CD4-positive, alpha-beta T cell (primary cell): ENCODE data around the gene ST14. TPM values are rescaled to one million over a fixed set of nuclear protein-coding genes. Genes with fewer than 3 reads are reported as not detected.
A peak's percentile ranks its signal among the peaks of the same experiment; 100 is the strongest.
"Not testable (repeated sequence)": the region's sequence is repeated elsewhere in the genome, so short reads cannot be mapped to it uniquely, and the experiment has no call there.

ENCODE experiments used
- ATAC-seq: fragments of 200-7000 bp; cut with Tn5 transposase; one replicate; pipeline ENCODE4 v1.10.0; 2022; ENCODE audit warnings: mild to moderate bottlenecking; ENCODE audit not compliant: poor library complexity
- CTCF ChIA-PET: fragments of 350-600 bp; sonication (Branson Sonifier 250); formaldehyde crosslinking; loops from one replicate; lab custom pipeline; 2021; ENCODE audit warnings: antibody characterized with exemption, inconsistent platforms; lab: Charles Lee
- POLR2A ChIA-PET: fragments of 350-600 bp; sonication (Branson Sonifier 250); formaldehyde crosslinking; loops from one replicate; lab custom pipeline; 2021; ENCODE audit warnings: antibody characterized with exemption, inconsistent platforms; lab: Charles Lee
- DNase-seq, 14 experiments: peaks; one replicate each; pipeline ENCODE4 v3.0.0-alpha.2; 2013 to 2020; ENCODE audit warnings: mixed read lengths in 2 of 14
- H3K27ac ChIP-seq, 2 donors: one replicate each; pipeline versions ENCODE4 v1.5.1 to v1.7.0; 2013; ENCODE audit warnings: low read length in 2 of 2, low read depth in 1 of 2, mild to moderate bottlenecking in 1 of 2
- H3K27me3 ChIP-seq, 2 experiments: 1 replicate in 1 of 2; 2 replicates in 1 of 2; pipeline versions ENCODE4 v1.6.1 to v1.7.0; 2013; ENCODE audit warnings: low read length in 2 of 2, control low read depth in 1 of 2, mild to moderate bottlenecking in 1 of 2, moderate library complexity in 1 of 2; ENCODE audit not compliant: insufficient read depth in 2 of 2, control insufficient read depth in 1 of 2
- H3K36me3 ChIP-seq: one replicate; pipeline ENCODE4 v1.6.1; 2013; ENCODE audit warnings: low read length, control low read depth; ENCODE audit not compliant: insufficient read depth
- H3K4me1 ChIP-seq: one replicate; pipeline ENCODE4 v1.6.1; 2013; ENCODE audit warnings: low read length, control low read depth; ENCODE audit not compliant: insufficient read depth
- H3K4me3 ChIP-seq: one replicate; pipeline ENCODE4 v1.5.1; 2013; ENCODE audit warnings: mild to moderate bottlenecking, low read length, moderate library complexity
- H3K9me3 ChIP-seq, 2 experiments: 1 replicate in 1 of 2; 2 replicates in 1 of 2; pipeline versions ENCODE4 v1.6.1 to v1.7.0; 2013; ENCODE audit warnings: low read length in 2 of 2, mild to moderate bottlenecking in 2 of 2, control low read depth in 1 of 2, moderate library complexity in 1 of 2; ENCODE audit not compliant: control insufficient read depth in 1 of 2, insufficient read depth in 1 of 2
- H3K27ac Mint-ChIP-seq: one replicate; pipeline ENCODE4 v1.8.0; 2020; ENCODE audit warnings: mixed read lengths
- H3K27me3 Mint-ChIP-seq: one replicate; pipeline ENCODE4 v1.8.0; 2021; ENCODE audit warnings: mixed read lengths
- H3K36me3 Mint-ChIP-seq: one replicate; pipeline ENCODE4 v1.8.0; 2021; ENCODE audit warnings: low read depth, mixed read lengths
- H3K4me1 Mint-ChIP-seq: one replicate; pipeline ENCODE4 v1.8.0; 2021; ENCODE audit warnings: low read depth, mixed read lengths
- H3K4me3 Mint-ChIP-seq: one replicate; pipeline ENCODE4 v1.8.0; 2020; ENCODE audit warnings: mild to moderate bottlenecking, mixed read lengths
- H3K9me3 Mint-ChIP-seq: one replicate; pipeline ENCODE4 v1.8.0; 2020; ENCODE audit warnings: mixed read lengths
- intact Hi-C, 2 experiments: fragments of 100-400 bp; cut with DNase I in 1 of 2; cut with micrococcal nuclease in 1 of 2; formaldehyde crosslinking; loops; one replicate each; pipeline versions ENCODE4 v1.15.1 to v1.9.0; 2023 to 2025; cut with DNase I, micrococcal nuclease
- total RNA-seq, 174 experiments: library from RNA in 2 of 174; stranded (reverse) in 2 of 174; gene quantifications; one replicate each; pipeline ENCODE4 v1.2.3 and lab custom pipeline; 2021 to 2026
- TF ChIP-seq, protein P1 (sequence below): fragments of 200-600 bp; IDR thresholded peaks from one replicate; pipeline ENCODE4 v1.8.0; 2022; ENCODE audit warnings: antibody characterized with exemption, mild to moderate bottlenecking

The ST14 gene
- total RNA-seq, 2 experiments from 2014 or later, result 0.25 to 0.31 TPM

DNA sequence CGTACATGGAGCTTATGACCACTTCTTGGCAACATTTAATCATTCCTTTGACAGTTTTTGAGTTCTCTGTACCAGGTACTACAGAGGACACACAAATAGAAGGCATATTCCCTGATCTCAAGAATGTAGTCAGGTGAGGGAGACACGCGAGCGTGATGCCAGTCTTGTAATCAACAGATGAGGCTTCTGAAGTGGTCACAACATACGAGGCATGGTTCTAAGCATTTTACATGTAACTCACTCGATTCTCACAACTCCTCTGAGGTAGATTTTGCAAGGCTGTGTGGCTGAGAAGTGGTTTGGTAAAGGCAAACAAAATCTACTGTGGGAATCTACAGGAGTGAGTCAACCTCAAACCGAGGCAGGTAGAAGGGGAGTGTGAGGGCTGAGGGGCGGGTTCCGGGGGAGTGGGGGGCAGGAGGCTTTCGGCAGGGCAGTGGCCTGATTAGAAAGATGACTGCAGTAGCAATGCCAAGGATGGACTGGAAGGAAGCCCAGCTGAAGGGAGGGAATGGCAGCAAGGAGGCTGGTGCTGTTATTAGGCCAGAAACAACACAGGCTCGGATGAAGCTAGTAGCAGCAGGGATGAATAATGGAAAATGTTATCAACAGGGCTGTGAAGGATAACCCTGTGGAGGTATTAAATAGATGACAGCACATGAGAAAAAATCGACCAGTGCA is 63.8 kb downstream of the ST14 start:
- H3K36me3 ChIP-seq, result no peaks in the 10 kb centered on the region
- TF ChIP-seq, protein P1, sequence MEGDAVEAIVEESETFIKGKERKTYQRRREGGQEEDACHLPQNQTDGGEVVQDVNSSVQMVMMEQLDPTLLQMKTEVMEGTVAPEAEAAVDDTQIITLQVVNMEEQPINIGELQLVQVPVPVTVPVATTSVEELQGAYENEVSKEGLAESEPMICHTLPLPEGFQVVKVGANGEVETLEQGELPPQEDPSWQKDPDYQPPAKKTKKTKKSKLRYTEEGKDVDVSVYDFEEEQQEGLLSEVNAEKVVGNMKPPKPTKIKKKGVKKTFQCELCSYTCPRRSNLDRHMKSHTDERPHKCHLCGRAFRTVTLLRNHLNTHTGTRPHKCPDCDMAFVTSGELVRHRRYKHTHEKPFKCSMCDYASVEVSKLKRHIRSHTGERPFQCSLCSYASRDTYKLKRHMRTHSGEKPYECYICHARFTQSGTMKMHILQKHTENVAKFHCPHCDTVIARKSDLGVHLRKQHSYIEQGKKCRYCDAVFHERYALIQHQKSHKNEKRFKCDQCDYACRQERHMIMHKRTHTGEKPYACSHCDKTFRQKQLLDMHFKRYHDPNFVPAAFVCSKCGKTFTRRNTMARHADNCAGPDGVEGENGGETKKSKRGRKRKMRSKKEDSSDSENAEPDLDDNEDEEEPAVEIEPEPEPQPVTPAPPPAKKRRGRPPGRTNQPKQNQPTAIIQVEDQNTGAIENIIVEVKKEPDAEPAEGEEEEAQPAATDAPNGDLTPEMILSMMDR, result no peak
- H3K27ac ChIP-seq, result no peak overlapping the region
- DNase-seq (peak in 1 of 14 experiments; percentile 17), ATAC-seq (no peak)
- Mint-ChIP-seq H3K27ac (peak overlapping the region; percentile 12), H3K27me3 (no peaks in the 10 kb centered on the region), H3K4me3 (no peak overlapping the region), H3K4me1 (no peaks in the 10 kb centered on the region), H3K9me3 (no peaks in the 10 kb centered on the region), H3K36me3 (no peaks in the 10 kb centered on the region)
- H3K4me1 ChIP-seq, result no peaks in the 10 kb centered on the region
- intact Hi-C loops, result no loop called here
- ChIA-PET POLR2A (no interaction called here), CTCF (no interaction called here)
- H3K9me3 ChIP-seq, result peaks cover 0 to 4% of the 10 kb centered on the region in 2 experiments
- no peak overlapping the region for H3K4me3 ChIP-seq
- H3K27me3 ChIP-seq, result no peaks in the 10 kb centered on the region

DNA sequence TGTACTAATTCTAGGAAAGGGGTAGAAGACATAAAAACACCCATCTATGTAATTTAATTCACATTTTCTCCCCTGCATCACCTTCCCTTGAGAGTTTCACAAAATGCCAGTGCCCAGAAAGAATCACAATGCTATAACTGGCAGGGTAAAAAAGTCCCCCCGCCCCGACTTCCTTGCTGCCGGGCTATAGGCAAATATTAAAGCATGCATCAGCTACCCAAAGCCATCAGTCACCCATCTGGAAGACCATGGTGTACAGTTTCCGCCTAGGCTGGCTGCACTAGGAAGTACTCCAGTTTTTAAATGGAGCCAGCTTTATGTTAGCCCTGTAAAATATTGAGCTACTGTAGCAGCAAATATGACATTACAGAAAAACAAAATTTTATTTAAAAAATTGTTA is 67.8 kb downstream of the ST14 start:
- Mint-ChIP-seq H3K27ac (no peak overlapping the region), H3K36me3 (peaks cover 5% of the 10 kb centered on the region), H3K9me3 (no peaks in the 10 kb centered on the region), H3K4me1 (no peaks in the 10 kb centered on the region), H3K4me3 (no peak overlapping the region), H3K27me3 (no peaks in the 10 kb centered on the region)
- ChIA-PET POLR2A (no interaction called here), CTCF (no interaction called here)
- no peak for ATAC-seq
- no peak for DNase-seq
- H3K27ac ChIP-seq, result no peak overlapping the region
- peaks cover 7% of the 10 kb centered on the region for H3K36me3 ChIP-seq
- intact Hi-C loops, result no loop called here
- H3K9me3 ChIP-seq, result no peaks in the 10 kb centered on the region
- TF ChIP-seq, protein P1, result no peak
- no peaks in the 10 kb centered on the region for H3K4me1 ChIP-seq
- no peaks in the 10 kb centered on the region for H3K27me3 ChIP-seq
- H3K4me3 ChIP-seq, result no peak overlapping the region

DNA sequence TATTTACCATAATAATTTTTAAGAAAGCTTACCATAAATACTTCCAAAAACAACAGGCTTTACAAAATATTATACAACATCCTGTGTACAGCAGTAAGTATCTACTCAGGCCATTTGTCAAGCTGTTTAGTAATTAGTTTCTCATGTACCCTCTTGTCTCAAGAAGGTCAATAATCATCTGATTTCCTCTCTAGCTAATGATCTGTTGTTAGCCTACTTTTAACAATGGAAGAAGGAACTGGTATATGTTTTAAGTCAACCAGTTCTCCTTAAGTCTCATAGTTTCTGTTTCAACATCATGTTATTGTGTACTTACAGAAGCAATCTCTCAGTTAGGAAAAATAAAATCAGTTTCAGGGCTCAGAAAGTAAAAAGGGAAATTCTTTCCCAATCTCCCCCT is 73.9 kb downstream of the ST14 start:
- CTCF ChIA-PET, DNase-seq, POLR2A ChIA-PET, H3K9me3 Mint-ChIP-seq, H3K4me3 ChIP-seq, ATAC-seq, H3K4me3 Mint-ChIP-seq, H3K27ac ChIP-seq, H3K4me1 ChIP-seq, H3K9me3 ChIP-seq, intact Hi-C loops, H3K27me3 Mint-ChIP-seq, H3K4me1 Mint-ChIP-seq, H3K27me3 ChIP-seq, H3K27ac Mint-ChIP-seq: not testable (repeated sequence)
- H3K36me3 Mint-ChIP-seq, result peaks cover 39% of the 10 kb centered on the region
- H3K36me3 ChIP-seq, result peaks cover 49% of the 10 kb centered on the region

DNA sequence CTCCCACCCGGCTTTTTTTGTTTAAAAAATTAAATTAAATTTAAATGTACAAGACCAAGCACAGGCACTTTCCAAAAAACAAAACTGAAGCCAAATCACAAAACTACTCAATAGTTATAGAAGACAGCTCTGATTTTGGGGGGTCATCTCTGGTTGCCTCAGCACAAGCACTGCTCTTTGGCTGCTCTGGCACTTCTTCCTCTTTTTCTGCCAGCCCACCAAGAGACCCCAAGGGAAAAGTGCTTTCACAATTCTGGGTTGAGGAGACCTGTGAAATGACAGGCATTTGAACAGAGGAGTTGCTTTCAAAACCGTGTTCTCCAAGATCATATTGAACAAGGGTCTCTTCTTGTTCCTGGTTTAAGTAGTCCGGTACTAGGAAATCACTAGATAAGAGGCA is 74.3 kb downstream of the ST14 start:
- H3K4me3 Mint-ChIP-seq, H3K4me1 Mint-ChIP-seq, H3K27me3 ChIP-seq, H3K4me1 ChIP-seq, POLR2A ChIA-PET, H3K9me3 ChIP-seq, H3K9me3 Mint-ChIP-seq, ATAC-seq, intact Hi-C loops, H3K4me3 ChIP-seq, H3K27me3 Mint-ChIP-seq, CTCF ChIA-PET, H3K27ac ChIP-seq, H3K27ac Mint-ChIP-seq, DNase-seq: not testable (repeated sequence)
- H3K36me3 Mint-ChIP-seq, result peaks cover 43% of the 10 kb centered on the region
- H3K36me3 ChIP-seq, result peaks cover 52% of the 10 kb centered on the region
